Uterus (tissue), 4 donors: ENCODE measurements around the gene FNIP2. TPM values are rescaled to one million over a fixed set of nuclear protein-coding genes. Genes with fewer than 3 reads are reported as not detected.
"Not testable (repeated sequence)": the region's sequence is repeated elsewhere in the genome, so short reads cannot be mapped to it uniquely, and the experiment has no call there.

Experiments used
- DNase-seq, 2 donors: peaks; one replicate each; pipeline ENCODE4 v3.0.0-alpha.2; 2019 to 2020
- H3K27ac ChIP-seq, 2 donors: fragments of 200-600 bp; sonication (generic); 1 replicate in 1 of 2; 2 replicates in 1 of 2; pipeline ENCODE4 v1.5.1; 2016 to 2018
- H3K27me3 ChIP-seq, 2 donors: fragments of 200-600 bp; sonication (generic); one replicate each; pipeline ENCODE4 v1.5.1; 2018 to 2019; ENCODE audit warnings: control low read depth in 1 of 2
- H3K36me3 ChIP-seq, 2 donors: fragments of 200-600 bp; sonication (generic); one replicate each; pipeline ENCODE4 v1.5.1; 2019; ENCODE audit warnings: control low read depth in 1 of 2
- H3K4me1 ChIP-seq, 2 donors: fragments of 200-600 bp; sonication (generic); one replicate each; pipeline ENCODE4 v1.5.1; 2018 to 2019; ENCODE audit warnings: control low read depth in 1 of 2
- H3K4me3 ChIP-seq, 2 donors: fragments of 200-600 bp; sonication (generic); 1 replicate in 1 of 2; 2 replicates in 1 of 2; pipeline ENCODE4 v1.5.1; 2018 to 2019; ENCODE audit warnings: mild to moderate bottlenecking in 1 of 2
- H3K9me3 ChIP-seq, 2 donors: fragments of 200-600 bp; sonication (generic); one replicate each; pipeline ENCODE4 v1.5.1; 2019; ENCODE audit warnings: control low read depth in 1 of 2
- CTCF ChIP-seq, 4 experiments: fragments of 200-600 bp in 2 of 4; fragments of 450-650 bp in 2 of 4; sonication (generic) in 2 of 4; IDR thresholded peaks; one replicate each; pipeline ENCODE4 v1.5.1; 2016 to 2019; ENCODE audit warnings: antibody characterized with exemption in 4 of 4, mild to moderate bottlenecking in 2 of 4, moderate library complexity in 1 of 4
- POLR2A ChIP-seq, 2 donors: fragments of 450-650 bp; IDR thresholded peaks; one replicate each; pipeline ENCODE4 v1.6.1; 2016; ENCODE audit warnings: antibody characterized with exemption in 2 of 2, mild to moderate bottlenecking in 1 of 2, moderate library complexity in 1 of 2
- intact Hi-C: fragments of 100-400 bp; cut with DNase I; formaldehyde crosslinking; loops from one replicate; pipeline ENCODE4 v1.15.1; 2023; ENCODE audit warnings: low total_unique reads
- total RNA-seq, 4 donors: library from RNA; depleted of rRNA in 3 of 4; stranded (reverse); fragments of >200 nt in 3 of 4; gene quantifications; one replicate each; pipeline versions ENCODE4 v1.1.0 to v1.2.4, GENCODE V29; 2014 to 2023
- donor health status: DM: yes; HTN: yes; CAD: no.

FNIP2 gene
- total RNA-seq, 4 donors from 2014 or later, result 8.5 to 61.9 (median 29.6) TPM

DNA sequence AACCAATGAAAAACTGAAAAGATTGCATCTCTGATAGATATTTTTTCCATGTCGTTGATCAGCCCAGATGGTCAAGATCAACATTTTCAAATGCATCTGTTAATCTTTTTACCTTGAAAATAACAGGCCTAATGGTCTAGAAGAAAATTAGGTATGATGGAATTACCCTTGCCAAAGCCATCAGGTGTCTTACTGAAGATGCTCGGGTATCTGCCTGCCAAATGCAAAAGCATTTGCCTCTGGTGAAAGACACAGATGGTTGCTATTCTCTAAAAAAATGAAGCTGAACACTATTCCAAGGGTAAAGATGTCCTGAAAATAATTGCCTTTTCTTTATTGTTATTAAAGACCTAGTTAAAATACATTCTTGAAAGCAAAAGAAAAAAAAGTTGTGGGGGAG is 126.0 kb downstream of the FNIP2 start:
- no peaks in the 10 kb centered on the region for H3K9me3 ChIP-seq
- TF ChIP-seq CTCF (IDR thresholded peaks at IDR 0.05) (no peak), POLR2A (IDR thresholded peaks at IDR 0.05) (no peak)
- H3K4me3 ChIP-seq, result no peak overlapping the region
- intact Hi-C loops, result no loop called here
- H3K4me1 ChIP-seq, result no peaks in the 10 kb centered on the region
- no peak overlapping the region for H3K27ac ChIP-seq
- no peaks in the 10 kb centered on the region for H3K27me3 ChIP-seq
- DNase-seq, result no peak
- H3K36me3 ChIP-seq, result no peaks in the 10 kb centered on the region

DNA sequence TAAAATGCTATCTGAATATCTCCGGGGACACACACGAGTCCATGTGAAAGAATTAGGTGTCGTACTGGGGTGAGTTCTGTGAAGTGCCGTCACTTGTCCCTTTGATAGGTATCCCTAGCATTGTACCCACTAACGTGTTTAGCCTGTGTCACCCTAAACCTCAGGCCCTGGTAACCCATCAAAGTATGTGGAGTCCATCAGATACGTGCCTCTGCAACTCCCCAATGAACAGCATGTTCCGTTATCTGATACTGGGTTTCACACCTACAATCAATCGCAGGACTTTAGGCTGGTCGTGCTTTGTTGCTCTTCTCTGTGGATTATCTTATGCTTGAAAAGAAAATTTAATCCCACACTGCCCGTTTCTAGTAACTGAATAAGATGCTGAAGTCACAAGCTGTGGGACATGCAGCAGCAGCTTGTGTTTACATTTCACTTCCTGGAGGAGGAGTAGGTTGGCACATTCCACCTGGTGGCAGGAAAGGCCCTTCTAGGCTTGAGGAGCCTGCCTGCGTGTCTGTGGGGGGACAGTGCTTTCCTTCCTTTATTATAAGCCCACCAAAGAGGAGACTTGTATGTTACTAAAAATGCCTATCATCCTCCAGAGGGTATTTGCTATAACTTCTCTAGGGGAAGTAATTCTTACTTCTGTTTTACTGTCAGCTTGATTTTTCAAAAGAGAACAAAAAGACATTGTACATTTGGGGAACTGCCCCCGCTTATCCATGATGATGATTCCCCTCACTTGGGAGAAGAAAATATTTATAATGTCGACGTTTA is 127.2 kb downstream of the FNIP2 start:
- Histone ChIP-seq H3K27ac (no peak overlapping the region), H3K36me3 (no peaks in the 10 kb centered on the region), H3K4me1 (no peaks in the 10 kb centered on the region), H3K27me3 (no peaks in the 10 kb centered on the region), H3K9me3 (no peaks in the 10 kb centered on the region), H3K4me3 (no peak overlapping the region)
- intact Hi-C loops, result no loop called here
- DNase-seq, result no peak
- no peak for TF ChIP-seq POLR2A (IDR thresholded peaks at IDR 0.05)
- TF ChIP-seq CTCF (IDR thresholded peaks at IDR 0.05), result no peak

DNA sequence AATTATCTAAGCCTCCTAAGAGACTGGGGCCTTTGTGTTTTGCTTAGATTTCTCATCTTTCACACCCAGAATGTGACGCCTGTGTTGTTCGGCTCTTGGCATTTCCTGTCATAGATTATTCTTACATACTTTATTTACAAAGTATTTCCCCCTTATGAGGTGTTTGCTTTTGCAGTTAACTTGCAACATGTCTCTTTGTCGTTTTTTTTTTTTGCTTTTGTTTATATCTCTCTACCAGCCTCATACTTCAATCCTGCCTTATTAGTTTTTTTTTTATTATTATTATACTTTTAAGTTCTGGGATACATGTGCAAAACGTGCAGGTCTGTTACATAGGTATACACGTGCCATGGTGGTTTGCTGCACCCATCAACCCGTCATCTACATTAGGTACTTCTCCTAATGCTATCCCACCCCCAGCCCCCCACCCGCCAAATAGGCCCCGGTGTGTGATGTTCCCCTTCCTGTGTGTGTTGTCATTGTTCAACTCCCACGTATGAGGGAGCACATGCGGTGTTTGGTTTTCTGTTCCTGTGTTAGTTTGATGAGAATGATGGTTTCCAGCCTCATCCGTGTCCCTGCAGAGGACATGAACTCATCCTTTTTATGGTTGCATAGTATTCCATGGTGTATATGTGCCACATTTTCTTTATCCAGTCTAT is 127.9 kb downstream of the FNIP2 start:
- DNase-seq, H3K4me1 ChIP-seq, H3K9me3 ChIP-seq, H3K4me3 ChIP-seq, H3K27ac ChIP-seq, intact Hi-C loops, H3K27me3 ChIP-seq, H3K36me3 ChIP-seq: not testable (repeated sequence)

- H3K27ac ChIP-seq, H3K4me1 ChIP-seq, intact Hi-C loops, H3K36me3 ChIP-seq, H3K9me3 ChIP-seq, H3K27me3 ChIP-seq, DNase-seq, H3K4me3 ChIP-seq: not testable (repeated sequence)
Measured at GRCh38 chr4:158900408-158900807, 131.6 kb downstream of the FNIP2 start.

GRCh38 chr4:158902280-158903078 is 133.7 kb downstream of the FNIP2 start:
- DNase-seq, H3K4me3 ChIP-seq, H3K27ac ChIP-seq, H3K4me1 ChIP-seq, H3K36me3 ChIP-seq, intact Hi-C loops, H3K9me3 ChIP-seq, H3K27me3 ChIP-seq: not testable (repeated sequence)

GRCh38 chr4:158903079-158903456 is 134.2 kb downstream of the FNIP2 start:
- peaks cover 0 to 3% of the 10 kb centered on the region in 2 donors for H3K36me3 ChIP-seq
- H3K9me3 ChIP-seq, result no peaks in the 10 kb centered on the region
- TF ChIP-seq POLR2A (IDR thresholded peaks at IDR 0.05) (no peak), CTCF (IDR thresholded peaks at IDR 0.05) (no peak)
- no peak overlapping the region for H3K27ac ChIP-seq
- H3K4me3 ChIP-seq, result no peak overlapping the region
- intact Hi-C loops, result no loop called here
- H3K4me1 ChIP-seq, result no peaks in the 10 kb centered on the region
- DNase-seq, result no peak
- H3K27me3 ChIP-seq, result no peaks in the 10 kb centered on the region
